ENCODE results near the gene CD84.
"Not testable (repeated sequence)": the region's sequence is repeated elsewhere in the genome, so short reads cannot be mapped to it uniquely, and the experiment has no call there.

The CD84 gene

DNA sequence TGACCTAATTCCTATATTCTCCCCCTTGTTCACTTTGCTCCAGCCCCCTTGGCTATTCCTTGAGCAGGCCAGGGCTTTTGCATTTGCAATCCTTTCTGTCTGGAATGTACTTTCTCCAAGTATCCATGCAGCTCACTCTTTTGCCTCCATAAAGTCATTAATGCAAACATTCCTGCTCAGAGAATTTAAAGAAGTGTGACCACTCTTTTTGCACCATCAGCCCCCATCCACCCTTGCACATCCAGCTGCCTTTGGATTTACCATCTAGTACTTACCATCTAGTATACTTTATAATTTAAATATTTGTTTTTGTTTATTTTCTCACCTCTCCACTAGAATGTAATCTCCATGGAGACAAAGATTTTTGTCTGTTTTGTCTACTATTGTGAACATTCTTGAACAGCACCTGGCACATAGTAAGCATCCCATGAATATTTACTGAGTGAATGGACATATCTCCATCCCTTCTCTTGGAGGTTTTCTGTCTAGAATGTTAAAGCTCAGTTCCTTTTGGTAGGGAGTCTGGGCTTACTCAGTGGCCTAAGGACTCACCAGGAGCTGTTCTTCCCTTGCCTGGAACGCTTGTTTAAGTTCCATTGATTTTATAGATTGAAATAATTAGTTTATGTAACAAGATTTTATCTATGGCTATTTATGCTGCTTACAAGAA, 78.8 kb downstream of the CD84 start:
- DNase-seq, result no peak

DNA sequence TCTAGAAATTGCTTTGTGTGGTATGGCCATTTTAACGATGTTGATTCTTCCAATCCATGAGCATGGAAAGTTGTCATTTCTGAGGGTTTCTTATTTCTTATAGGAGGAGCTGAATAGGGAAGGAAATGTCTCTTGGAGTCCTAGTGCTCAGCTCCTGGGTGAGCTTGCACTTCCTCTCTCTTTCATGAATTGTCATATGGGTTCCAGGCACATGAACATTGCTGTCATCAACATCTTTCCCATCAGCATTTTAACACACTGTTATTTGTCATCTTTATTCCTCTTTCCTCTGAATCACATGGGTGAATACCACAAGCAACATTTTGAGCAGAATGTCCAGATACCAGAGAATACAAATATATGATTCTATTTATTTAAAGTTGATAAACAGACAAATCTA, 79.7 kb downstream of the CD84 start:
- no peak for DNase-seq

DNA sequence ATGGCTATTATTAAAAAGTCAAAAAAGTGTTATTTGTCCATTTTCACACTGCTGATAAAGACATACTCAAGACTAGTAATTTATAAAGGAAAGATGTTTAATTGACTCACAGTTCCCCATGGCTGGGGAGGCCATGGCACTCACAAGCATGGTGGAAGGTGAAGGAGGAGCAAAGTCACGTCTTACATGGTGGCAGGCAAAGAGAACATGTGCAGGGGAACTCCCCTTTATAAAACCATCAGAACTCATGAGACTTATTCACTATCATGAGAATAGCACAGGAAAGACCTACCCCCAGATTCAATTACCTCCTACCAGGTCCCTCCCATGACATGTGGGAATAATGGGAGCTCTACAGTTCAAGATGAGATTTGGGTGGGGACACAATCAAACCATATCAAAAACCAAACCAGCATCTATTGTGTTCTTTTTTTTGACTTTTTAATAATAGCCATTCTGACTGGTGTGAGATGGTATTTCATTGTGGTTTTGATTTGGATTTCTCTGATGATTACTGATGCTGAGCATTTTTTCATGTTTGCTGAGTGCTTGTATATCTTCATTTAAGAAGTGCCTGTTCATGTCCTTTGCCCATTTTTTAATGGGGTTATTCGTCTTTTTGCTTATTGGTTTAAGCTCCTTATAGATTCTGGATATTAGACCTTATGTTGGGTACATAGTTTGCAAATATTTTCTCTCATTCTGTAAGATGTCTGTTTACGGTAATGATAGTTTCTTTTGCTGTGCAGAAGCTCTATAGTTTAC, 80.8 kb downstream of the CD84 start:
- not testable (repeated sequence) for DNase-seq

DNA sequence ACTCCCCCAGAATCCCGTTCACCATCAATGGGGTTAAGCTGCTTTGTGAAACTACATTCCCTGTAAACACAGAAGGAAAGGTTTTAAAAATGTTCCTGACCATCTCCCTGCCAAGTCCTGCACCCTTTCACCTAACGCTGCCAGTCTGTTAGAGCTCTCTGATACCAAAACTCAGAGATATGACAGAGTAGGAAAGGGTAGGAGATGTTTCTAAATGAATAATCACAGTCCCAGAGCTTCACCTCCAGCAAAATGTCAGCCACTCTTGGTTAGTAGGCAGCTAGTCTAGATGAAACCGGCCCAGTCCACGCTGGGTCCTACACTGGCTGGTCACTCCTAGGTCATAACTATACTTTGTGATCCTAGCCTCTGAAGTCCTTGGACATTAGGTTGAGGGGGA, 83.0 kb downstream of the CD84 start:
- no peak for DNase-seq

- no peak for DNase-seq
Measured at GRCh38 chr1:160494620-160495019, 84.7 kb downstream of the CD84 start.

GRCh38 chr1:160492617-160493016, 86.7 kb downstream of the CD84 start:
- no peak for DNase-seq

- no peak for DNase-seq
Measured at GRCh38 chr1:160491981-160492380, 87.3 kb downstream of the CD84 start.

Measured in stimulated activated CD4-positive, alpha-beta T cell treated with anti-CD3 and anti-CD28 coated beads, Interleukin-4, amount 100 ng/mL, for 1 hour (primary cell).